MCF 10A (cell line): Measurements from ENCODE around the gene STX19. TPM values are rescaled to one million over a fixed set of nuclear protein-coding genes. Genes with fewer than 3 reads are reported as not detected.

Source experiments
- BruUV-seq: library from RNA; stranded (reverse); fragments of 400-500 nt; replicated peaks from 2 replicates; lab custom pipeline; 2021; lab: Mats Ljungman, UMichigan
- CTCF ChIA-PET: fragments of 300-600 bp; sonication (Branson Sonifier 250); formaldehyde crosslinking; extraction: SDS; loops from one replicate; lab custom pipeline; 2021; ENCODE audit warnings: antibody characterized with exemption, inconsistent platforms; lab: Yijun Ruan, JAX
- POLR2A ChIA-PET: fragments of 300-600, 350-650 bp; sonication (Branson Sonifier 250); formaldehyde crosslinking; extraction: SDS; loops from one replicate; lab custom pipeline; 2020; ENCODE audit warnings: antibody characterized with exemption, inconsistent platforms; lab: Yijun Ruan, JAX
- DNase-seq: peaks from one replicate; pipeline ENCODE4 v3.0.0-alpha.2; 2018; ENCODE audit not compliant: unreplicated experiment
- H3K27ac Mint-ChIP-seq: one replicate; pipeline ENCODE4 v1.8.0; 2022; ENCODE audit warnings: mild to moderate bottlenecking, low read depth, mixed read lengths; ENCODE audit not compliant: unreplicated experiment
- H3K27me3 Mint-ChIP-seq: one replicate; pipeline ENCODE4 v1.8.0; 2022; ENCODE audit warnings: mixed read lengths; ENCODE audit not compliant: insufficient read depth, unreplicated experiment
- H3K36me3 Mint-ChIP-seq: one replicate; pipeline ENCODE4 v1.8.0; 2022; ENCODE audit warnings: mild to moderate bottlenecking, moderate library complexity, mixed read lengths; ENCODE audit not compliant: insufficient read depth, unreplicated experiment
- H3K4me1 Mint-ChIP-seq: one replicate; pipeline ENCODE4 v1.8.0; 2022; ENCODE audit warnings: mixed read lengths; ENCODE audit not compliant: insufficient read depth, unreplicated experiment
- H3K4me3 Mint-ChIP-seq: one replicate; pipeline ENCODE4 v1.8.0; 2022; ENCODE audit warnings: mild to moderate bottlenecking, moderate library complexity, mixed read lengths; ENCODE audit not compliant: unreplicated experiment
- H3K9me3 Mint-ChIP-seq: one replicate; pipeline ENCODE4 v1.8.0; 2022; ENCODE audit warnings: mixed read lengths; ENCODE audit not compliant: unreplicated experiment
- intact Hi-C: fragments of 100-400 bp; cut with micrococcal nuclease; formaldehyde crosslinking; loops from 2 replicates; pipeline ENCODE4 v1.14.1; 2022
- total RNA-seq: library from RNA; stranded (reverse); gene quantifications from 2 replicates; pipeline ENCODE4 v1.2.3, GENCODE V29; 2022
- TF ChIP-seq, protein P1 (sequence below): fragments of 200-600 bp; IDR thresholded peaks from one replicate; pipeline ENCODE4 v1.8.0; 2022; ENCODE audit warnings: antibody characterized with exemption, mild to moderate bottlenecking; ENCODE audit not compliant: unreplicated experiment

STX19 gene
- total RNA-seq, 1 experiment from 2014 or later: not detected

- ChIA-PET CTCF (interaction anchor here (1.1 kb wide), 1 partner anchor 19 kb away, joined by 4 read pairs; no protein-coding TSS in a partner anchor), POLR2A (interaction anchor here (2.0 kb wide), 1 partner anchor 78 kb away, joined by 6 read pairs; the partner anchor contains the start of genes DHFR2 and NSUN3)
- Mint-ChIP-seq H3K9me3 (no peaks in the 10 kb centered on the region), H3K4me3 (no peak overlapping the region), H3K4me1 (peaks cover 15% of the 10 kb centered on the region), H3K36me3 (no peaks in the 10 kb centered on the region), H3K27me3 (no peaks in the 10 kb centered on the region), H3K27ac (no peak overlapping the region)
- no peak for DNase-seq
- TF ChIP-seq, protein P1, sequence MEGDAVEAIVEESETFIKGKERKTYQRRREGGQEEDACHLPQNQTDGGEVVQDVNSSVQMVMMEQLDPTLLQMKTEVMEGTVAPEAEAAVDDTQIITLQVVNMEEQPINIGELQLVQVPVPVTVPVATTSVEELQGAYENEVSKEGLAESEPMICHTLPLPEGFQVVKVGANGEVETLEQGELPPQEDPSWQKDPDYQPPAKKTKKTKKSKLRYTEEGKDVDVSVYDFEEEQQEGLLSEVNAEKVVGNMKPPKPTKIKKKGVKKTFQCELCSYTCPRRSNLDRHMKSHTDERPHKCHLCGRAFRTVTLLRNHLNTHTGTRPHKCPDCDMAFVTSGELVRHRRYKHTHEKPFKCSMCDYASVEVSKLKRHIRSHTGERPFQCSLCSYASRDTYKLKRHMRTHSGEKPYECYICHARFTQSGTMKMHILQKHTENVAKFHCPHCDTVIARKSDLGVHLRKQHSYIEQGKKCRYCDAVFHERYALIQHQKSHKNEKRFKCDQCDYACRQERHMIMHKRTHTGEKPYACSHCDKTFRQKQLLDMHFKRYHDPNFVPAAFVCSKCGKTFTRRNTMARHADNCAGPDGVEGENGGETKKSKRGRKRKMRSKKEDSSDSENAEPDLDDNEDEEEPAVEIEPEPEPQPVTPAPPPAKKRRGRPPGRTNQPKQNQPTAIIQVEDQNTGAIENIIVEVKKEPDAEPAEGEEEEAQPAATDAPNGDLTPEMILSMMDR: no peak
- intact Hi-C loops: no loop called here
- BruUV-seq: no TSS peak
Measured at GRCh38 chr3:93984618-93985017, 43.8 kb downstream of the STX19 start.

- TF ChIP-seq, protein P1: no peak
- Mint-ChIP-seq H3K9me3 (no peaks in the 10 kb centered on the region), H3K4me1 (peaks cover 15% of the 10 kb centered on the region), H3K27me3 (no peaks in the 10 kb centered on the region), H3K36me3 (no peaks in the 10 kb centered on the region), H3K27ac (no peak overlapping the region), H3K4me3 (no peak overlapping the region)
- intact Hi-C loops: no loop called here
- ChIA-PET POLR2A (no interaction called here), CTCF (no interaction called here)
- BruUV-seq: no TSS peak
- DNase-seq: no peak
Measured at GRCh38 chr3:93983408-93983807, 45.0 kb downstream of the STX19 start.

- Mint-ChIP-seq H3K27me3 (no peaks in the 10 kb centered on the region), H3K9me3 (no peaks in the 10 kb centered on the region), H3K27ac (no peak overlapping the region), H3K4me1 (peaks cover 10% of the 10 kb centered on the region), H3K36me3 (no peaks in the 10 kb centered on the region), H3K4me3 (peak overlapping the region; percentile 40)
- TF ChIP-seq, protein P1: no peak
- ChIA-PET POLR2A (interaction anchor here (0.9 to 2.8 kb wide), 3 partner anchors 9 to 81 kb away, joined by 3 to 14 read pairs (median 6); partner anchors contain the start of genes DHFR2 and NSUN3), CTCF (interaction anchor here (0.6 kb wide), 2 partner anchors 15 to 52 kb away, joined by 3 to 5 read pairs; no protein-coding TSS in a partner anchor)
- BruUV-seq: no TSS peak
- intact Hi-C loops: no loop called here
- no peak for DNase-seq
Measured at GRCh38 chr3:93981649-93982048, 46.7 kb downstream of the STX19 start.

GRCh38 chr3:93979850-93980676 lies 48.3 kb downstream of the STX19 start, which contains the start of gene ARL13B:
Gene ARL13B, plus strand, starts transcription at chr3:93980155. Its CDS starts 269 bp downstream, at chr3:93980424.
- peak; percentile 99 for DNase-seq
- ChIA-PET POLR2A (interaction anchor here (0.6 to 2.8 kb wide), 13 partner anchors 9 to 136 kb away, joined by 3 to 14 read pairs (median 3); partner anchors contain the start of genes DHFR2 and NSUN3), CTCF (interaction anchor here (1.5 to 2.1 kb wide), 2 partner anchors 25 to 27 kb away, joined by 4 to 5 read pairs; no protein-coding TSS in a partner anchor)
- Mint-ChIP-seq H3K36me3 (no peaks in the 10 kb centered on the region), H3K27me3 (no peaks in the 10 kb centered on the region), H3K27ac (peak within 1 kb of the TSS; percentile 98), H3K9me3 (no peaks in the 10 kb centered on the region), H3K4me3 (peak within 1 kb of the TSS; percentile 83), H3K4me1 (peaks cover 10% of the 10 kb centered on the region)
- intact Hi-C loops: loop anchor here (10.0 kb wide), 1 partner anchor 135 kb away; no protein-coding TSS in a partner anchor
- TF ChIP-seq, protein P1: no peak
- BruUV-seq: TSS peak; percentile 49
